ENCODE results near the gene TEX29. TPM values are rescaled to one million over a fixed set of nuclear protein-coding genes. Genes with fewer than 3 reads are reported as not detected.

The TEX29 gene
- polyA plus RNA-seq, 1 of the 3 experiments (the other 2 are of a cell fraction): 0.18 TPM

DNA sequence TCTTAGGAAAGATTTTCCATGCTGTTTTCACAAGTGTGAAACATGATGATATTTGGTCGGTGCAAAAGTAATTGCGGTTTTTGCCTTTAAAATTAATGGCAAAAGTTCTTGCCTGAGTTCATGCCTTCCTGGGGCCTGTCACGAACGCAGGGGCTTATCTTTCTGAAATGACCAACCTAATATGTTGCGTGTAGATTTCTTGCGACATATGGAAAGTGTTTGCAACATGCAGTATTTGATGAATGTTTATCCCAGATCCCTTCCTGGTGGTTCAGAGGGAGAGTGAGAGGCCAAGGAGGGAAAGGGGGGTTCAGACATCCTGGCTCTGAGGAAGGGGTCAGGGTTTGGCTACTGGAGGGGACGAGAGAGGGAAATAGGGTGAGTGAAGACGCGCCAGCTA, 72.0 kb downstream of the TEX29 start:
- Histone ChIP-seq H3K4me1 (ENCODE audit: control insufficient read depth in 1 of 2, insufficient read depth in 2 of 2, low read depth in 1 of 2, low read length in 1 of 2) (peaks cover 0 to 8% of the 10 kb centered on the region in 2 experiments; a peak in 1 of 4 replicates), H3K79me2 (ENCODE audit: insufficient read depth) (no peaks in the 10 kb centered on the region), H3K36me3 (replicated peaks in 1 of 2; ENCODE audit: control insufficient read depth in 1 of 2, insufficient read depth in 2 of 2, low read length in 1 of 2) (no peaks in the 10 kb centered on the region), H2AFZ (ENCODE audit: low read depth) (no peak overlapping the region), H3K9me3 (no peaks in the 10 kb centered on the region), H3K9me2 (no peaks in the 10 kb centered on the region), H3K27ac (ENCODE audit: low read depth in 2 of 2, low read length in 1 of 2) (no peak overlapping the region), H4K20me1 (ENCODE audit: insufficient read depth) (no peaks in the 10 kb centered on the region), H3K4me2 (no peak overlapping the region), H3F3A (replicated peaks; ENCODE audit: insufficient read depth) (no peaks in the 10 kb centered on the region), H3K4me3 (ENCODE audit: low read depth in 2 of 2, low read length in 1 of 2) (no peak overlapping the region), H3K9ac (no peak overlapping the region), H3K27me3 (ENCODE audit: insufficient read depth) (no peaks in the 10 kb centered on the region; the same call in 1 of the 2 replicates)
- ChIA-PET POLR2A (no interaction called here), CTCF (no interaction called here)
- no peak for DNase-seq
- WGBS (ENCODE audit: low lambda C conversion rate): 43% methylated on average over 9 of the region's 9 CpGs
- TF ChIP-seq FOXM1 (IDR thresholded peaks at IDR 0.05; ENCODE audit: low read depth) (no peak), TAF1 (IDR thresholded peaks at IDR 0.05; ENCODE audit: borderline replicate concordance, low read depth, low read length) (no peak), GABPA (IDR thresholded peaks at IDR 0.05; ENCODE audit: low read depth) (no peak), TEAD4 (IDR thresholded peaks at IDR 0.05; ENCODE audit: borderline replicate concordance, insufficient read depth) (no peak), YY1 (IDR thresholded peaks at IDR 0.05; ENCODE audit: low read depth) (no peak), SMC3 (IDR thresholded peaks at IDR 0.05; ENCODE audit: low read depth, low read length) (no peak), FOXJ3 (CRISPR knock-in tag; IDR thresholded peaks at IDR 0.05) (no peak), NRF1 (IDR thresholded peaks at IDR 0.05; ENCODE audit: low read depth, low read length) (no peak), JUND (IDR thresholded peaks at IDR 0.05) (no peak), CHD2 (IDR thresholded peaks at IDR 0.05; ENCODE audit: low read length, partially characterized antibody) (no peak)
- TF ChIP-seq, protein P1, sequence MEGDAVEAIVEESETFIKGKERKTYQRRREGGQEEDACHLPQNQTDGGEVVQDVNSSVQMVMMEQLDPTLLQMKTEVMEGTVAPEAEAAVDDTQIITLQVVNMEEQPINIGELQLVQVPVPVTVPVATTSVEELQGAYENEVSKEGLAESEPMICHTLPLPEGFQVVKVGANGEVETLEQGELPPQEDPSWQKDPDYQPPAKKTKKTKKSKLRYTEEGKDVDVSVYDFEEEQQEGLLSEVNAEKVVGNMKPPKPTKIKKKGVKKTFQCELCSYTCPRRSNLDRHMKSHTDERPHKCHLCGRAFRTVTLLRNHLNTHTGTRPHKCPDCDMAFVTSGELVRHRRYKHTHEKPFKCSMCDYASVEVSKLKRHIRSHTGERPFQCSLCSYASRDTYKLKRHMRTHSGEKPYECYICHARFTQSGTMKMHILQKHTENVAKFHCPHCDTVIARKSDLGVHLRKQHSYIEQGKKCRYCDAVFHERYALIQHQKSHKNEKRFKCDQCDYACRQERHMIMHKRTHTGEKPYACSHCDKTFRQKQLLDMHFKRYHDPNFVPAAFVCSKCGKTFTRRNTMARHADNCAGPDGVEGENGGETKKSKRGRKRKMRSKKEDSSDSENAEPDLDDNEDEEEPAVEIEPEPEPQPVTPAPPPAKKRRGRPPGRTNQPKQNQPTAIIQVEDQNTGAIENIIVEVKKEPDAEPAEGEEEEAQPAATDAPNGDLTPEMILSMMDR (IDR thresholded peaks at IDR 0.05): no peak
- TF ChIP-seq, protein P2, sequence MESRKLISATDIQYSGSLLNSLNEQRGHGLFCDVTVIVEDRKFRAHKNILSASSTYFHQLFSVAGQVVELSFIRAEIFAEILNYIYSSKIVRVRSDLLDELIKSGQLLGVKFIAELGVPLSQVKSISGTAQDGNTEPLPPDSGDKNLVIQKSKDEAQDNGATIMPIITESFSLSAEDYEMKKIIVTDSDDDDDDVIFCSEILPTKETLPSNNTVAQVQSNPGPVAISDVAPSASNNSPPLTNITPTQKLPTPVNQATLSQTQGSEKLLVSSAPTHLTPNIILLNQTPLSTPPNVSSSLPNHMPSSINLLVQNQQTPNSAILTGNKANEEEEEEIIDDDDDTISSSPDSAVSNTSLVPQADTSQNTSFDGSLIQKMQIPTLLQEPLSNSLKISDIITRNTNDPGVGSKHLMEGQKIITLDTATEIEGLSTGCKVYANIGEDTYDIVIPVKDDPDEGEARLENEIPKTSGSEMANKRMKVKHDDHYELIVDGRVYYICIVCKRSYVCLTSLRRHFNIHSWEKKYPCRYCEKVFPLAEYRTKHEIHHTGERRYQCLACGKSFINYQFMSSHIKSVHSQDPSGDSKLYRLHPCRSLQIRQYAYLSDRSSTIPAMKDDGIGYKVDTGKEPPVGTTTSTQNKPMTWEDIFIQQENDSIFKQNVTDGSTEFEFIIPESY (IDR thresholded peaks at IDR 0.05; ENCODE audit: borderline replicate concordance, low read depth): no peak
- TF ChIP-seq, protein P3, sequence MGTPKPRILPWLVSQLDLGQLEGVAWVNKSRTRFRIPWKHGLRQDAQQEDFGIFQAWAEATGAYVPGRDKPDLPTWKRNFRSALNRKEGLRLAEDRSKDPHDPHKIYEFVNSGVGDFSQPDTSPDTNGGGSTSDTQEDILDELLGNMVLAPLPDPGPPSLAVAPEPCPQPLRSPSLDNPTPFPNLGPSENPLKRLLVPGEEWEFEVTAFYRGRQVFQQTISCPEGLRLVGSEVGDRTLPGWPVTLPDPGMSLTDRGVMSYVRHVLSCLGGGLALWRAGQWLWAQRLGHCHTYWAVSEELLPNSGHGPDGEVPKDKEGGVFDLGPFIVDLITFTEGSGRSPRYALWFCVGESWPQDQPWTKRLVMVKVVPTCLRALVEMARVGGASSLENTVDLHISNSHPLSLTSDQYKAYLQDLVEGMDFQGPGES (IDR thresholded peaks at IDR 0.05; ENCODE audit: low read depth, low read length): no peak
- TF ChIP-seq, protein P4, sequence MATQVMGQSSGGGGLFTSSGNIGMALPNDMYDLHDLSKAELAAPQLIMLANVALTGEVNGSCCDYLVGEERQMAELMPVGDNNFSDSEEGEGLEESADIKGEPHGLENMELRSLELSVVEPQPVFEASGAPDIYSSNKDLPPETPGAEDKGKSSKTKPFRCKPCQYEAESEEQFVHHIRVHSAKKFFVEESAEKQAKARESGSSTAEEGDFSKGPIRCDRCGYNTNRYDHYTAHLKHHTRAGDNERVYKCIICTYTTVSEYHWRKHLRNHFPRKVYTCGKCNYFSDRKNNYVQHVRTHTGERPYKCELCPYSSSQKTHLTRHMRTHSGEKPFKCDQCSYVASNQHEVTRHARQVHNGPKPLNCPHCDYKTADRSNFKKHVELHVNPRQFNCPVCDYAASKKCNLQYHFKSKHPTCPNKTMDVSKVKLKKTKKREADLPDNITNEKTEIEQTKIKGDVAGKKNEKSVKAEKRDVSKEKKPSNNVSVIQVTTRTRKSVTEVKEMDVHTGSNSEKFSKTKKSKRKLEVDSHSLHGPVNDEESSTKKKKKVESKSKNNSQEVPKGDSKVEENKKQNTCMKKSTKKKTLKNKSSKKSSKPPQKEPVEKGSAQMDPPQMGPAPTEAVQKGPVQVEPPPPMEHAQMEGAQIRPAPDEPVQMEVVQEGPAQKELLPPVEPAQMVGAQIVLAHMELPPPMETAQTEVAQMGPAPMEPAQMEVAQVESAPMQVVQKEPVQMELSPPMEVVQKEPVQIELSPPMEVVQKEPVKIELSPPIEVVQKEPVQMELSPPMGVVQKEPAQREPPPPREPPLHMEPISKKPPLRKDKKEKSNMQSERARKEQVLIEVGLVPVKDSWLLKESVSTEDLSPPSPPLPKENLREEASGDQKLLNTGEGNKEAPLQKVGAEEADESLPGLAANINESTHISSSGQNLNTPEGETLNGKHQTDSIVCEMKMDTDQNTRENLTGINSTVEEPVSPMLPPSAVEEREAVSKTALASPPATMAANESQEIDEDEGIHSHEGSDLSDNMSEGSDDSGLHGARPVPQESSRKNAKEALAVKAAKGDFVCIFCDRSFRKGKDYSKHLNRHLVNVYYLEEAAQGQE (IDR thresholded peaks at IDR 0.05; ENCODE audit: low read depth, low read length): no peak
- TF ChIP-seq, protein P5, sequence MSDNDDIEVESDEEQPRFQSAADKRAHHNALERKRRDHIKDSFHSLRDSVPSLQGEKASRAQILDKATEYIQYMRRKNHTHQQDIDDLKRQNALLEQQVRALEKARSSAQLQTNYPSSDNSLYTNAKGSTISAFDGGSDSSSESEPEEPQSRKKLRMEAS (IDR thresholded peaks at IDR 0.05; ENCODE audit: low read depth): no peak

Measured in SK-N-SH (cell line).